Stimulated activated CD4-positive, alpha-beta T cell treated with anti-CD3 and anti-CD28 coated beads, TNF-alpha, amount 100 ng/mL, for 48 hours (primary cell): Measurements from ENCODE around the gene RAB7A.
"Not testable (repeated sequence)": the region's sequence is repeated elsewhere in the genome, so short reads cannot be mapped to it uniquely, and the experiment has no call there.

Experiments
- DNase-seq, 3 donors: peaks; one replicate each; pipeline ENCODE4 v3.0.0-alpha.2; 2020; ENCODE audit warnings: low read depth in 3 of 3

RAB7A gene

DNA sequence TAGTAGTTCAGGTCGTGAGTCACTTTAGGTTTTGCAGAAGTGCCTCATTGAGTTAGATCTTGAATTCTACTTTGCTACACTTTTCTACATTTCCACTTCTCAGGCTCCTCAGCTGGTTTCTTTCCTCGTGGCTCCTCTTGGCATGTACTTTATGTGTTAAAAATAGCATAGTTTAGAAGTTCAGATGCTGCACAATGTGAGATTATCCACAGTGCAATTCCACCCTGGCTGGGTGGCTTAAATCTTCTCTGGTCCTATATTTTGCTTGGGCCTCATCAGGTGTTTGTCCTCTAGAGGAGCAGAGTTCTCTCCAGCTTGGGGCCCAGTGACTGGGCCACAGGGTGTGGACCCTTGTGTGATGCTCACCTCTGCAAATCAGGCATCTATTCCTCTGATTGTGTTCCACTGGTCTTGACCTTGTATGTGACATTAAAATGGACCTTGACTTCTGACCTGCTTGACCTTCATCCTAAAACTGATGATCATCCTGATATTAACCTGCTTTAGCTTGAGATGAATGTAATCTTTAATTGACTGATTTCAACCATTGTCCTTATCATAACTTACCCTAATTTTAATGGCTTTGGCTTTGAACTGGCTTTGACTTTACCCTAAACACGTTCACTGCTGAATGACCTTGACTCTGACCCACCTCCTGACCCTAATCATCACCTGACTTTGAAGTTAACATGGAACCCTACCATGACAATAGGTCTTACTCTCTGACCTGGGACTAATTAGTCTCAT, 89.5 kb downstream of the RAB7A start:
- no peak for DNase-seq

DNA sequence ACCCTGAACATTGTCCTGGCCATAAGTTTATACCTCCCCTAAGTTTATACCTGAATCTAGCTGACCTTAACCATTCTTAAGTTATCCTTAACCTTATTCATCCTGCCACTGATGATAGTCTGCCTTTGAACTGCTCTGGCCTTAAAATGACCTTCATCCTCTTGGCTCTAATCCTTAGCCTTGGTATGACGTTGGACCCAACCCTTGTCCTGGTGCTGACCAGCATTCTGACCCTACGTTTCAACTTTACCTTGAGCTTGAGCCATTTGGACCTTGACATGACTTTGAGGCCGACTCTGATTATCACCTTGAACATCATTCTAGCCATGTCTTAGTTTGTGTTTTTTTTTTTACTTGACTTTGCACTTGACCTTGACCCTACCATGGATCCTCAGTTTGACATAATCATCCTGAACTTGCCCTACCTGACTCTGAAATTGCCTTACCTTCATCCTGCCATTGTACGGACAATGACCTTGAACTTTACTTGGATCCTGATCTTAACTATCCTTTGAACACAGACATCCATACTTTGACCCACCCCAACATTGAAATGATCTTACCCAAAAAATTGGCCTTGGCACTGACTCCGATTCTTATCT, 92.3 kb downstream of the RAB7A start:
- no peak for DNase-seq

DNA sequence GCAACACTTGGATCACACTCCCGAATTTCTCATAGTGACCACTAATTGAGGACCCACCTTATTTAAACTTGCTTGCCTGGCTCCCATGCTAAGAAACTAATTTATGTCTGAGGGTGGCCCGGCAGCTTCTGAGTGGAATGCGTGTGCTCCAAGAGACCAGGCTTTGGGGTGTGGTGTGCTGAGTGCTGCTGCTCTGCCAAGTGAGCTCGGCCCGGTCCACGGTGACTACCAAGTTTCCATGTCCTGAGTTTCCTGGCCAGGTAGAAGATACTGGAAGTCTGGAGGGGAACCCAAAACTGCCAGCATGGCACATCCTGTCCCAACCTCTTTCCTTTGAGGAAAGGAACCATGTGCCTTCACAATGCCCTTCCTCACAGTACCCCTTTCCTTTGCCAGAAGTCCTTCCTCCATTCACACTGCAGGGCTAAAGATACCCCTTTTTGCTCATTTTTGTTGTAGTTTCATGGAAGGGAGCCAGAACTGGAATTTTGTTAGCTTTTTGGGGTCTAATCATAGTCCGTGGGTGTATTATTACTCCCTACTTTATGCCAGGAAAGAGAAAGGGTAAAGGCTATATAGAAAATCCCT, 94.4 kb downstream of the RAB7A start:
- no peak for DNase-seq

DNA sequence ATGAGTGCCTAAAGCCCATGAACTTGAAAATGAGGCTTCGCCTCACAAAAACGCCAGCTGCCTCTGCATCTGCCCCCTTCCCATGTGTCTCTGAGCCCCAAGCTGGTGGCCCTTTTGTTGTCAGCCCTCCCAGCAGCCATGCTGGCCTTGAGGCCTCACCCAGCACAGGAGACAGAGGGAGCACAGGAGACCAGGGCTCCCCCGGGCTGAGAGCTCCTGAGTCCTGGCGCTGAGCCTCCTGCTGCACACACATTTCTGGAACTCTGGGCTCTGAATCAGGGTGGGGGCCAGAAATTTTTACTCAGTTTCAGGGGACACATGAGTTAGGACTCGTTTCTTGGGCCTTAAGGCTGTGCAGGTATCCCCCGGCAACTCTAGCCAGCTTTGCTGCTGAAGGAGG, 97.0 kb downstream of the RAB7A start:
- no peak for DNase-seq

DNA sequence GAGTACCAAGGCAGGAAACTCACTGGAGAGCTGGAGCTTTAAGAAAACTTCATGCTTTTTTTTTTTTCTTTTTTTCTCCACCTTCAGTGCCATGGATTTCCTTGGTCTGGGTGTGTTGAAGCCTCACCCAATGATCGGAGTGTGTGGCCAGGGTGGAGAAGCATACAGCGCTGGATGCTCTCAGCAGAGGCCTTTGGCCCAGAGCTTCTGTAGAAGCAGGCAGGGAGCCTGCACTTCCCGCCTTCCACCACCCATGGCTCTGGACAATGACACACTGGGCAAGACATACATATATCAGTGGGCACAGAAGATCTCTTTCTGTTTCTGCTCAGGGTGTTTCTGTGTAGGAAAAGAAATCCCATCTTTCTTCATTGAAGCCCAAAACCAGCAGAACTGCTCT, 97.6 kb downstream of the RAB7A start:
- no peak for DNase-seq

DNA sequence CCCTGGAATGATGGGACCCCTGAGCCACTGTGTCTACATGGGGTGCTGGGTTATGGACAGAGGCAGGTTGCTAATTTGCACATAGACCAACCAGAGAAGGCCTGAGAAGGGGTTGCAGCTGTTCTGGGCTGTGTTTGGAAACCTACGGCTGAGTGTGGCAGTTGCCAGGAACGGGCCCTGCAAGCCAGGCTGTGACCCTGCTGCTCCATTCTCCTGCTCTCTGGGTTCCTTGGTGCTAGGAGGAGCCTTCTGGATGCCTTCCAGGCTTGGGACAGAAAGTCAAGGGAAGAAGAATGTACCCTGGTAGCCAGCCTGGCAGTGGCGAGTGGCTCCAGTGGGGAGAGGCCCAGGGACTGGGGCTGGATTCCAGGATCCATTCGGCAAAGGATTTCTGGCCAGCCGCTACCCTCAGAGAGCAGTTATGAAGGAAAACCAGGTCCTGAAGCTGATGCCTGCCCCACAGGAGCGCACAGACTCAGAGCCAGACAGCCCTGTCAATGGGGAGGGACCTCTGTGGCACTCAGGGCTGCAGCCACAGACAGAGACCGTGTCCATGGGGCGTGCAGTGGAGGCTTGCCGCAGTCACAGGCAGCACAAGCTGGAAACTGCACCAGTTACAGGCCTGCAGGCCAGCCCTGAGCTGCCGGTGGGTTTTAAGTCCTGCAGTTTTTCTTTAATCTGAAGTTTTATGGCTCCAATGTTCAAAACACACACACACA, 98.3 kb downstream of the RAB7A start:
- DNase-seq, result no peak

DNA sequence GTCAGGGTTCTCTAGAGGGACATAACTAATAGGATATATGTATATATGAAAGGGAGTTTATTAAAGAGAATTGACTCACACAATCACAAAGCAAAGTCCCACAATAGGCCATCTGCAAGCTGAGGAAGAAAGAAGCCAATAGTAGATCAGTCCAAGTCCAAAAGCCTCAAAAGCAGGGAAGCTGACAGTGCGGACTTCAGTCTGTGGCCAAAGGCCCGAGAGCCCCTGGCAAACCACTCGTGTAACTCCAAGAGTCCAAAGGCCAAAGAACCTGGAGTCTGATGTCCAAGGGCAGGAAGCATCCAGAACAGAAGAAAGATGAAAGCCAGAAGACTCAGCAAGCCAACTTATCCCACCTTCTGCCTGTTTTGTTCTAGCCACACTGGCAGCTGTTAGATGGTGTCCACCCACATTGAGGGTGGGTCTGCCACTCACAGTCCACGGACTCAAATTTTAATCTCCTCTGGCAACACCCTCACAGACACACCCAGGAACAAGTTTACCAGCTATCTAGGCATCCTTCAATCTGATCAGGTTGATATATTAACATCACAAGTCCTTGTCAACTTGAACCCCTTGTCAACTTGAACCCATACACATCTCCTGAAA, 99.2 kb downstream of the RAB7A start:
- no peak for DNase-seq

DNA sequence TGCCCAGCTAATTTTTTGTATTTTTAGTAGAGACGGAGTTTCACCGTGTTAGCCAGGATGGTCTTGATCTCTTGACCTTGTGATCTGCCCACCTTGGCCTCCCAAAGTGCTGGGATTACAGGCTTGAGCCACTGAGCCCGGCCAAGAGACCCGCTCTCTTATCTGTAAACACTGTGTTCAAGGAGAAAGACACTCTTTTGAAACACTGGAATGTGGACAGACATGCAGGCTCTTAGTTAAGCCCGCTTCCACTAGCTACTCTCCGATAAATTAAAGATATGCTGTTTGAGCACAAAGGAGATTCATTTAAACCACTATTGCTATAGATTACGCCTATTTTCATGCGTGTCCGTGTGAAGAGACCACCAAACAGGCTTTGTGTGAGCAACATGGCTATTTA, 103.1 kb downstream of the RAB7A start:
- DNase-seq, result not testable (repeated sequence)

DNA sequence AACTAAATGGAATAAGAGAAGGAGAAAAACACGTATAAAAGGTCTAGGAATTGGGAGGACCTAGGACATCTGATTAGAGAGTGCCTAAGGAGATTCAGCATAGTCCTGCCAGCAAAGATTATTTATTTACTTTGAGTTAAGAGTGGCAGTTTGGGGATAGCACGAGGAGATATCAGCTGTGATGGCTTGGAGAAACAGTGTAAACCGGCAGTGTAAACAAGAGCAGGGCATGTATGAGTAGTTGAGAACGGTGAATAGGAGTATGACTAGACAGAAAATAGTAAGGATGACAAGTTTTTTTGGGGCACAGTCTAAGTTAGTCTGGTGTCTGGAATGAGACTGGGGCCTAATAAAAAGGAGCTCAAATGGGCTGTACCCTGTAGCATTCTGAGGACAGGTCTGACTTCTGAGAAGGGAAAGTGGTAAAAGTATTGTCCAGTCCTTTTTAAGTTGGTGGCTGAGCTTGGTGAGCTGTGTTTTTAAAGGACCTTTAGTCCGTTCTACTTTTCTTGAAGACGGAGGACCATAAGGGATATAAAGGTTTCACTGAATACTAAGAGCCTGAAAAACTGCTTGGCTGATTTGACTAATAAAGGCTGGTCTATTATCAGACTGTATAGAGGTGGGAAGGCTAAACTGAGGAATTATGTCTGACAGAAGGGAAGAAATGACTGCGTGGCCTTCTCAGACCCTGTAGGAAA, 104.1 kb downstream of the RAB7A start:
- DNase-seq, result not testable (repeated sequence)

DNA sequence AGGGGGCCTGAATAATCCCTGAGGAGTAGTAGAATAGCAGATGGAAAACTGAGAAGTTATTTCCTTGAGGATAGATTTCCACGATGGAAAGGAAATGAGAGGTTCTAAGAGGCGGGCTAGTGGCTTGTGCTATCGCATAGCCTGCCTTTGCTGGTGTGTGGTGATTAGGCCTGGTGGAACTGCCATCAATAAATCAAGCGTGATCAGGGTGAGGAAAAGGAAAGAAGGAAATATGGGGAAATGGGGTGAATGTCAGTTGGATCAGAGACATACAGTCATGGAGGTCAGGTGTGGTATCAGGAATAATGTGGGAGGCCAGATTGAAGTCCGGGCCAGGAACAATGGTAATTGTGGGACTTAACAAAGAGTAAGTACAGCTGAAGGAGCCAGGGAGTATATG, 104.8 kb downstream of the RAB7A start:
- DNase-seq, result not testable (repeated sequence)

DNA sequence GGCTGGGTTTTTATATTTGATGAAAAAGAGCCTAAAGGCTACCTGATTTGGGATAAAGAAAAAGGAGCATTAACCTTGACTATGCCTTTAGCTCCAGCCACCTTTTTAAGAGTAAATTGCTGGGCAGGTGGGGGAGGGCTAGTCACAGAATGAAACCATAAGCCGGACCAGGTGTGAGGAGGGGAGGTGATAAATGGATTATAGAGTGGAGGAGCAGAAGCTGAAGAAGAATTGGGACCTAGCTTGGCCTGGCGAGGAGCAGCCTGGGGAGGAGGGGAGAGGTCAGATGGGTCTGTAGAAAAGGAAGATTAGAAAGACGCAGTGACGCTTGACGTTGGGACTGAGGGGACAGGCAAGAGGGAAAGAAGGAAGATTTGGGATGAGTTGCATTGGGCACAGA, 107.0 kb downstream of the RAB7A start:
- not testable (repeated sequence) for DNase-seq

DNA sequence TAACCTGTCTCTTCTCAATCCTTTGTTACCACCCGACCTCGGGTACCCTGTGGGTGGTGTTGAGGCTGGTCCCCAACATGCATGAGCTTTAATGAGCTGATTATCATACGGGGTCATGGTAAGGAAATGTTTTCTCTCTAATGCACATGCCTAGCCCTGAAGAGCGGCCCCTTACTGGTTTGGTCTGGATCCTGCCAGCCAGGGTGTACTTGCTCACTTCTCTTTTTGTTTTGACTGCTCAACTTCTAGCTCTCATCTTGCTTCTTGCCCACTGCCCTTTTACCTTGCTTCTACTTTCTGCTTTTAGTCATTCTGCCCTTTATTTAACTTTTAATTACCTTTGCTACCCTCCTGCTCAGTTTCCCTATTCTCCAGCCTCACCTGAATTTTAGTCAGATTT, 109.1 kb downstream of the RAB7A start:
- no peak for DNase-seq

DNA sequence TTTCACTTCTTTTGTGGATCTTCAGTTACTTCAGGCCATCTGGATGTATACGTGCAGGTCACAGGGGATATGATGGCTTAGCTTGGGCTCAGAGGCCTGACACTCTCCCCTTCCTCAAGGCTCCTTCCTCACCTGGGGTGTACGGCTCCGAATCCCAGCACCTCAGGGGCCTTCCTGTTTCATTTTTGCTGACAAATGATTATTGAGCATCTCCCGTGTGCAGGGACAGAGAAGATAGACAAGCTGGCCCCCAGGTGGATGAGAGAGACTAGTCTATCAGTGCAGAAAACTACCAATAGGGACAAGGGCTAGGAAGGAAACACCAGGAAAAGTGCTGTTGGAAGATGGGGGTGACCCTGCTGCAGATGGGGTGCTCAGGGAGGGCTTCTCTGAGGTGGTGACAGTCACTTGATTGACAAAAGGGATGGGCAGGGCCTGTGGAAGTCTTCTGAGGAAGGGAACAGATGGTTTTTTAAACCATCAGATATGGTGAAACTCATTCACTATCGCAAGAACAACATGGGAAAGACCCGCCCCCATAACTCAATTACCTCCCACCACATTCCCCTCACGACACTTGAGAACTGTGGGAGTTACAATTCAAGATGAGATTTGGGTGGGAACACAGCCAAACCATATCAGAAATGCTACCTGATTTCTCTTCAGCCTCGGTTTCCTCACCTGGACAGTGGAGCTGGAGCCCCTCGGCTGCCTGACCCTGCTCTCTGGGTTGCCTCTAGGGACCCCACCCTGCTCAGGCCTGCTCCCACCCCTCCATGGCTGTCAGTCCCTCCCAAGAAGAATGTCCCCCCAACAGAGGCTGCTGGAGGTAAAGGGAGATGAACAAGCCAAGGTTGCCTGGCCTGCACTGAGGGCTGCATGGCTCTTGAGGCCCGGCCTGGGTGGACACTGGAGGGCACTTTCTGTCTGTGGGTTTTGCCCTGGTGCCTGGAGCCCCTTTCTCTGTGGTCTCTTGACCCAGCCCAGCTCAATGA, 116.2 kb downstream of the RAB7A start:
- no peak for DNase-seq

DNA sequence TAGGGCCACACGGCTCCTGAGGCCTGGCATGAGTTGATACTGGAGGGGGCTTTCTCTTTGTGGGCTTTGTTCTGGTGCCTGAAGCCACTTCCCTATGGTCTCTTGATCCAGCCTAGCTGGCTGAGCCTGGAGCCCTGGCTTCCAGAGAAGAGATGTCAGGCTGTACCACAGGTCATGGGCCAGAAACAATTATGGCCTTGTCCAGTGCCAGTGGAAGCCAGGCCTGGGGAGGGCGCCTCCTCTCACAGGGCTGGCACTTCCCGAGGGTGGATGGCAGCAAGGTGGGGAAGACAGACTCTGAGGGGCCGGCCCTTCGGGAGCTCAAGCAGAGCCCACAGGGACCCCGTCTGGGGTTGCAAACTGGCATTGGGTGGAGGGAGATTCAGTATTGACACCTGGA, 118.5 kb downstream of the RAB7A start:
- no peak for DNase-seq

DNA sequence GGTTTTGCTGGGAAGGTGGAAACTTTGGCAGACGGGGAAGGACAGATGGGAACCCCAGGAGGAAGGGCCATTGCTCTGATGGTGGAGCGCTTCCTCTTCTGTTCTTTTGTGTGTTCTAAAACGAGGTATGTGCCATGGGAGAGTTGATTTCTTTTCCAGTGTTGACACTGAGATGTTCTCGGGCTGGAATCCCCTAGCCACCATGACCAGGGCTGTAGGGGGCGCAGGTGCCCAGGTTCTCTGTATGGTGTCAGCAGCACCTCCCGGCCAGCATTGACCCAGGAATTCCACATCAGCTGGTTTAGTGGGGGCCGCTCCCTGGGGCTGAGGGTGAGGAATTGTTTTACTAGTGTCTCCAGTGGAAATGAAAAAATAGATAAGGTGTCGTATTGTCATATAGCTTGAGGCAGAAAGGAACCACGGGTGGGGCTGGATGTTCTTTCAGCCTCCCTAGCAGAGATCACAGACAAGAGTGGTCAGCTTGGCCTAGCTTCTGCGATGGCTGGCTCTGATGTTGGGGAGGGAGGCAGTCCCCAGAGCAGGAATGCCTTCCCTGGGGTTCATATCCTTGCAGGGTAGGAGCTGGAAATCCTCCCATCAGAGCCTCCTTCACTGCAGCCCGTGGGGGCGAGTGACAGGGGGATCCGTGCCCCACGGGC, 119.3 kb downstream of the RAB7A start:
- DNase-seq, result no peak

DNA sequence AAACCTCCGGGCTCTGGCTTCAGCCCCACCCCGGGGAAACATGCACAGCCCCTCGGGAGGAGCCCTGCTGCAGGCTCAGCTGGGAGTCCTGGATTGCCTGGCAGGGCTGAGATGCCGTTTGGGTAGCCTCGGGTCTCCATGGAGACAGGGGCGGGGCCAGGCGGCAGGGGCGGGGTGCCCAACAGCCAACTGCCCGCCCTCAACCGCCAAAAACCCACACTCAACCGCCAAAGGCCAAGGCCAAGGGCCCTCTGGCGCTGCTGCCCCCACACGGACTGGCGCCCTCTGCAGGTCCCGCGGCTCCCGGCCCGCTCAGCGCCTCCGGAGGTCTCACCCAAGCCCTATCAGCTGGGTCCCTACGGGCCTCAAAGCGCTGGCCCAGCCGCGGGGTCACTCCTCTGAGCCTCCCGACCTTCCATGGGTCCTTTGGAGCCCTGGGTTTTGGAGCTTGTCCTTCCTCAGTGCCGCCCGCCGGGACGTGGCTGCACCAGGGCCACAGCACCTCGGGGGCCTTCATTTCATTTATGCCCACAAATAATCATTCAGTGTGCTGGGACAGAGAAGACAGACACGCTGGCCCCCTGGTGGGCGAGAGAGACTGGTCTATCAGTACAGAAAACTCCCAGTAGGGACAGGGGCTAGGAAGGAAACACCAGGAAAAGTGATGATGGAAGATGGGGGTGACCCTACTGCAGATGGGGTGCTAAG, 119.9 kb downstream of the RAB7A start:
- peak; percentile 73 to 90 (median 79) for DNase-seq

DNA sequence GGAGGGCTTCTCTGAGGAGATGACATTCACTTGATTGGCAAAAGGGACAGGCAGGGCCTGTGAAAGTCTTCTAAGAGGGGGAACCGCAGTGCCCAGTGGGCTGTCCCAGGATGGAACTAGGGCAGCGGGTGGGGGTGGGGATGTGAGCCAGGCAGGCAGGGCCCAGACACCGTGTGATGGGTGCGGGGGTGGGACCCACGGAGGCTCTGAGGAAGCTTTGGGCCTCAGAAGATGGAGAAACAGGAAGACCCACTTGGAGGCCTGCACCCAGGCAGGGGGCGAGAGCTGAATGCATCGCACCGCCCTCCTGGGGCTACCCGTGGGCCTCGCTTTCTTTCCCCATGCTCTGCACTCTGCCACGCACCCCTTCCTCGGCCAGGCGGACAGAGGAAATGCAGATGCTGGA, 120.5 kb downstream of the RAB7A start:
- DNase-seq, result peak in 1 of 3 donors; percentile 18

DNA sequence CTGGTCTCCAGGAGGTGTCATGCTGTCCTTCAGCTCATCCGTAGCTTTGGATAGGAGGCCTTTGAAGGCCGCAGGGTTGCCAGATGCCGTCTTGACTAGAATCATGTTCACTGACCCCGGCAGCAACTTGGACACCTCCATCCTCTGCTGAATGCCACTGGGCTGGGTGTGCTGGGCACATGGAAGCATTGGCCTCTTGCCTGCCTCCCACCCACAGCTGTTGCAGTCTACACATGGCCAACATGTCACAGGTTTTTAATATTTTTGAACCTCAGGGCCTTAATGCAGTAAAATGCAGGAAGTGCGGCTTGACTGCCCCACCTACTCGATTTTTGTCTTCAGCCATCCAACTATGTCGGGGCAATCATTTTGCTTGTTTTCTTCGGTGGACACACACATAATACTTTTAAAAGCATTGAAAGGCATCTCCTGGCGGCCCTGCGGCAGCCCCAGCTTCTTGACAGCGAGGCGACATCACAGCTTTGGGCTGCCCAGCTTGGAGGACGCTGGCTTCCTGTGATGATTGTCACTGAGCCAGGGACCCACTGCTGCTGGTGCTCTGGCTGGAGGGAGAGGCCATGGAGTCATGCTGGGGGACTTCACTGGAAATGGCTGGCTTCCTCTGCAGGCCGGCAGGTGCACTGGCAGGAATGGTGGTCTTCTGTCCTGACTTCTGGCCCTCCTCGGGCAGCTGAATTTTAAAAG, 121.8 kb downstream of the RAB7A start:
- no peak for DNase-seq

DNA sequence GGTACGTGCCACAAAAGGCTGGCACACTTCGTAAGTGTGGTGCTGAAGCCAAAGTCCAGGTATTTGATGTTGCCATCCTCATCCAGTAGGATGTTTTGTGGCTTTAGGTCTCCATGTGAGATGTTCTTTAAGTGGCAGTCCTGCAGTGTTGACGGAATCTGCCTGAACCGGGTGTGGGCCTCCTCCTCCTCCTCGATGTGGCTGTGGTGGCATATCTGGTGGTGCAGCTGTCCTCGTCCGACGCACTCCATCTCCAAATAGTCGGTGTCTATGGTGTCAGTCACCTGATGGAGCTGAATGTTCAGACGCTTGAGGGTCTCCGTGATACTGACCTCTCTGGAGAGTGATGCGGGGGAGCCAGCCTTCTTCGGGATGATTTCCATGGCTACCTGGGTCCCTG, 123.0 kb downstream of the RAB7A start:
- DNase-seq, result no peak
